HepG2 (cell line): ENCODE data around the gene RTP5. TPM values are rescaled to one million over a fixed set of nuclear protein-coding genes. Genes with fewer than 3 reads are reported as not detected.

Experiments used
- CBX2 ChIP-seq, 2 experiments: fragments of 200-600 bp in 1 of 2; sonication (generic); formaldehyde crosslinking in 1 of 2; IDR thresholded peaks; 2 replicates each; pipeline versions ENCODE4 v1.7.0 to v1.8.1; 2018 to 2022; ENCODE audit warnings: low read depth in 2 of 2, low read length in 1 of 2, mild to moderate bottlenecking in 1 of 2, missing genetic modification reagents in 1 of 2
- EP300 ChIP-seq, 3 experiments: sonication (generic) in 1 of 3; formaldehyde crosslinking in 1 of 3; IDR thresholded peaks; 2 replicates each; pipeline versions ENCODE4 v1.5.1 to v1.6.1; 2011 to 2020; ENCODE audit warnings: low read depth in 2 of 3, low read length in 2 of 3, borderline replicate concordance in 1 of 3, improper control_type of control experiment in 1 of 3, mild to moderate bottlenecking in 1 of 3, missing genetic modification reagents in 1 of 3, moderate library complexity in 1 of 3
- ETV6 ChIP-seq: sonication (generic); formaldehyde crosslinking; conservative IDR thresholded peaks from 2 replicates; pipeline ENCODE4 v1.4.0; 2020; ENCODE audit warnings: missing genetic modification reagents
- GABPA ChIP-seq, 2 experiments: IDR thresholded peaks; 2 replicates each; pipeline ENCODE4 v1.6.1; 2011 to 2016; ENCODE audit warnings: low read depth in 2 of 2, low read length in 1 of 2, missing biosample characterization in 1 of 2, missing genetic modification characterization in 1 of 2
- GPN1 ChIP-seq: sonication (generic); formaldehyde crosslinking; IDR thresholded peaks from 2 replicates; pipeline ENCODE4 v1.5.1; 2020; ENCODE audit warnings: missing genetic modification reagents, borderline replicate concordance
- JDP2 ChIP-seq: sonication (generic); formaldehyde crosslinking; IDR thresholded peaks from 2 replicates; pipeline ENCODE4 v1.8.1; 2022; ENCODE audit warnings: missing genetic modification reagents, borderline replicate concordance
- LRRFIP1 ChIP-seq: sonication (generic); formaldehyde crosslinking; conservative IDR thresholded peaks from 2 replicates; pipeline ENCODE4 v1.4.0; 2020; ENCODE audit warnings: missing genetic modification reagents
- MAFF ChIP-seq: IDR thresholded peaks from 2 replicates; pipeline ENCODE4 v1.6.1; 2011; ENCODE audit warnings: low read depth, low read length, improper control_type of control experiment
- MAZ ChIP-seq, 2 experiments: sonication (generic) in 1 of 2; formaldehyde crosslinking in 1 of 2; IDR thresholded peaks; 2 replicates each; pipeline versions ENCODE4 v1.5.0 to v1.6.1; 2012 to 2020; ENCODE audit warnings: low read depth in 2 of 2, mild to moderate bottlenecking in 2 of 2, borderline replicate concordance in 1 of 2, improper control_type of control experiment in 1 of 2, low read length in 1 of 2, missing genetic modification reagents in 1 of 2, moderate library complexity in 1 of 2
- PRPF4 ChIP-seq: fragments of 200-400 bp; formaldehyde crosslinking; IDR thresholded peaks from 2 replicates; pipeline ENCODE4 v1.6.1; 2016; ENCODE audit warnings: low read length, low read depth; ENCODE audit not compliant: poor library complexity, severe bottlenecking
- SNAI1 ChIP-seq: sonication (generic); formaldehyde crosslinking; IDR thresholded peaks from 2 replicates; pipeline ENCODE4 v1.5.0; 2020; ENCODE audit warnings: mild to moderate bottlenecking, missing genetic modification reagents, borderline replicate concordance
- ZBTB10 ChIP-seq: sonication (generic); formaldehyde crosslinking; IDR thresholded peaks from 2 replicates; pipeline ENCODE4 v1.4.0; 2020; ENCODE audit warnings: missing genetic modification reagents, borderline replicate concordance
- ZBTB38 ChIP-seq: sonication (generic); formaldehyde crosslinking; IDR thresholded peaks from 2 replicates; pipeline ENCODE4 v1.5.1; 2020; ENCODE audit warnings: mild to moderate bottlenecking, missing genetic modification reagents
- ZFP41 ChIP-seq: sonication (generic); formaldehyde crosslinking; IDR thresholded peaks from 2 replicates; pipeline ENCODE4 v1.4.0; 2020; ENCODE audit warnings: mild to moderate bottlenecking, missing genetic modification reagents, borderline replicate concordance
- ZNF292 ChIP-seq: sonication (generic); formaldehyde crosslinking; IDR thresholded peaks from 2 replicates; pipeline ENCODE4 v1.8.1; 2022; ENCODE audit warnings: mild to moderate bottlenecking, low read depth, missing genetic modification reagents, borderline replicate concordance
- ZNF468 ChIP-seq: sonication (generic); formaldehyde crosslinking; IDR thresholded peaks from 2 replicates; pipeline ENCODE4 v1.8.0; 2022; ENCODE audit warnings: mild to moderate bottlenecking, moderate library complexity, missing genetic modification reagents
- polyA plus RNA-seq, 8 experiments: library from polyadenylated mRNA; depleted of rRNA in 3 of 8; stranded (reverse) in 7 of 8; unstranded in 1 of 8; fragments of >200 nt; fragmentation: Illumina TruSeq in 4 of 8; extraction: Trizol in 4 of 8; gene quantifications; 2 replicates each; pipeline versions ENCODE4 v1.2.1 to v1.2.3, GENCODE V29; 2011 to 2016; ENCODE audit warnings: low read depth in 4 of 8, missing spikeins in 1 of 8, mixed read lengths in 1 of 8; ENCODE audit not compliant: insufficient read depth in 1 of 8
- total RNA-seq, 5 experiments: library from RNA; depleted of rRNA; stranded (reverse); fragments of >200 nt; fragmentation: Illumina TruSeq; extraction: Trizol; gene quantifications; 2 replicates each; pipeline ENCODE4 v1.2.3, GENCODE V29; 2016; ENCODE audit warnings: low read depth in 1 of 5
- TF ChIP-seq, protein P1 (sequence below): sonication (generic); formaldehyde crosslinking; IDR thresholded peaks from 2 replicates; pipeline ENCODE4 v1.5.1; 2020; ENCODE audit warnings: missing genetic modification reagents, mild to moderate bottlenecking, borderline replicate concordance
- TF ChIP-seq, protein P2 (sequence below): sonication (generic); formaldehyde crosslinking; IDR thresholded peaks from 2 replicates; pipeline ENCODE4 v1.8.0; 2022; ENCODE audit warnings: mild to moderate bottlenecking, missing genetic modification reagents, moderate library complexity
- TF ChIP-seq, protein P3 (sequence below): sonication (generic); formaldehyde crosslinking; conservative IDR thresholded peaks from 2 replicates; pipeline ENCODE4 v1.4.0; 2020; ENCODE audit warnings: missing genetic modification reagents

Gene RTP5
- total and polyA plus RNA-seq, 2 of the 13 experiments (the other 11 are each of a cell fraction or from before 2014, with no cell fraction given): not detected

GRCh38 chr2:241882091-241882625, 12.6 kb downstream of the RTP5 start (continued):
- TF ChIP-seq CBX2 (IDR thresholded peaks at IDR 0.05; ENCODE audit: low read depth, low read length) (no peak), CBX2 (CRISPR knock-in tag; IDR thresholded peaks at IDR 0.05; ENCODE audit: low read depth) (no peak), ZNF468 (CRISPR knock-in tag) (no peak), ZBTB38 (CRISPR knock-in tag) (no peak), MAFF (no peak), ZNF292 (CRISPR knock-in tag) (no peak), PRPF4 (no peak), GPN1 (CRISPR knock-in tag) (no peak), LRRFIP1 (CRISPR knock-in tag) (no peak), ZFP41 (CRISPR knock-in tag) (no peak), EP300 (IDR thresholded peaks at IDR 0.05; ENCODE audit: low read depth in 2 of 2, low read length in 2 of 2) (no peak), EP300 (CRISPR knock-in tag; IDR thresholded peaks at IDR 0.05; ENCODE audit: borderline replicate concordance) (no peak), MAZ (IDR thresholded peaks at IDR 0.05; ENCODE audit: borderline replicate concordance, low read depth, low read length) (no peak), MAZ (CRISPR knock-in tag; IDR thresholded peaks at IDR 0.05; ENCODE audit: low read depth) (no peak), JDP2 (CRISPR knock-in tag) (no peak), ZBTB10 (no peak), ETV6 (CRISPR knock-in tag) (no peak), GABPA (IDR thresholded peaks at IDR 0.05; ENCODE audit: low read depth, low read length) (no peak), GABPA (CRISPR knock-in tag; IDR thresholded peaks at IDR 0.05; ENCODE audit: low read depth) (peak; percentile 21; the same call in 1 of the 2 replicates), SNAI1 (CRISPR knock-in tag) (no peak)
- TF ChIP-seq, protein P1, sequence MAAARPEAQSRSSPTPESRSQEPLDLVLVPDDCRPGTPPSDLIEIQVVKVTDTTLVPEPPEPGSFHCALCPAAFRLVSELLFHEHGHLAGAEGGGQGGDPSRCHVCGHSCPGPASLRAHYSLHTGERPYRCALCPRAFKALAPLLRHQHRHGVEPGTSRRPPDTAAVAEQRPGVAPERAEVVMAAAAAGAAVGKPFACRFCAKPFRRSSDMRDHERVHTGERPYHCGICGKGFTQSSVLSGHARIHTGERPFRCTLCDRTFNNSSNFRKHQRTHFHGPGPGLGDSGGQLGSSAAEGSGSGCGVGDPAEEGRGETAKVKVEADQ (CRISPR knock-in tag): no peak
- TF ChIP-seq, protein P2, sequence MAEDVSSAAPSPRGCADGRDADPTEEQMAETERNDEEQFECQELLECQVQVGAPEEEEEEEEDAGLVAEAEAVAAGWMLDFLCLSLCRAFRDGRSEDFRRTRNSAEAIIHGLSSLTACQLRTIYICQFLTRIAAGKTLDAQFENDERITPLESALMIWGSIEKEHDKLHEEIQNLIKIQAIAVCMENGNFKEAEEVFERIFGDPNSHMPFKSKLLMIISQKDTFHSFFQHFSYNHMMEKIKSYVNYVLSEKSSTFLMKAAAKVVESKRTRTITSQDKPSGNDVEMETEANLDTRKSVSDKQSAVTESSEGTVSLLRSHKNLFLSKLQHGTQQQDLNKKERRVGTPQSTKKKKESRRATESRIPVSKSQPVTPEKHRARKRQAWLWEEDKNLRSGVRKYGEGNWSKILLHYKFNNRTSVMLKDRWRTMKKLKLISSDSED: no peak
- TF ChIP-seq, protein P3, sequence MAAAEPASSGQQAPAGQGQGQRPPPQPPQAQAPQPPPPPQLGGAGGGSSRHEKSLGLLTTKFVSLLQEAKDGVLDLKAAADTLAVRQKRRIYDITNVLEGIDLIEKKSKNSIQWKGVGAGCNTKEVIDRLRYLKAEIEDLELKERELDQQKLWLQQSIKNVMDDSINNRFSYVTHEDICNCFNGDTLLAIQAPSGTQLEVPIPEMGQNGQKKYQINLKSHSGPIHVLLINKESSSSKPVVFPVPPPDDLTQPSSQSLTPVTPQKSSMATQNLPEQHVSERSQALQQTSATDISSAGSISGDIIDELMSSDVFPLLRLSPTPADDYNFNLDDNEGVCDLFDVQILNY: 0 out of 2 replicates have a peak, but pooled peaks have one; percentile 28
